ENCODE measurements around the gene ETNPPL. TPM values are rescaled to one million over a fixed set of nuclear protein-coding genes. Genes with fewer than 3 reads are reported as not detected.

Gene ETNPPL
- total RNA-seq, 1 donor from 2014 or later: 0.41 TPM

- FAIRE-seq: no peak
- no peak for DNase-seq (ENCODE audit: low spot score in 2 of 2)
These were observed 59.9 kb downstream of the ETNPPL start for GRCh38 chr4:108702960-108703359.

GRCh38 chr4:108700081-108700757, 62.6 kb downstream of the ETNPPL start:
- DNase-seq (ENCODE audit: low spot score in 2 of 2) (no peak), FAIRE-seq (no peak)

GRCh38 chr4:108696160-108696559, 66.7 kb downstream of the ETNPPL start:
- DNase-seq (ENCODE audit: low spot score in 2 of 2) (no peak), FAIRE-seq (no peak)

GRCh38 chr4:108695062-108695461, 67.8 kb downstream of the ETNPPL start:
- DNase-seq (ENCODE audit: low spot score in 2 of 2) (no peak), FAIRE-seq (no peak)

- DNase-seq (ENCODE audit: low spot score in 2 of 2) (no peak), FAIRE-seq (no peak)
These were observed 68.4 kb downstream of the ETNPPL start for GRCh38 chr4:108694423-108694822.

- DNase-seq (ENCODE audit: low spot score in 2 of 2) (no peak), FAIRE-seq (no peak)
These were observed 69.0 kb downstream of the ETNPPL start for GRCh38 chr4:108693819-108694218.

GRCh38 chr4:108693211-108693610, 69.6 kb downstream of the ETNPPL start:
- DNase-seq (ENCODE audit: low spot score in 2 of 2): no peak
- FAIRE-seq: no peak

Other genes with a start within 250 kb of the ETNPPL start
- gene RPL34, start 142.5 kb downstream of the ETNPPL start, total RNA-seq: 1,578 TPM
- 45.7 TPM for gene OSTC, start 112.5 kb downstream of the ETNPPL start, total RNA-seq

Data from frontal cortex (tissue), 4 donors.